Measurements from ENCODE around the gene ATP8B1.
A peak's percentile ranks its signal among the peaks of the same experiment; 100 is the strongest.
"Not testable (repeated sequence)": the region's sequence is repeated elsewhere in the genome, so short reads cannot be mapped to it uniquely, and the experiment has no call there.

ATP8B1 gene

DNA sequence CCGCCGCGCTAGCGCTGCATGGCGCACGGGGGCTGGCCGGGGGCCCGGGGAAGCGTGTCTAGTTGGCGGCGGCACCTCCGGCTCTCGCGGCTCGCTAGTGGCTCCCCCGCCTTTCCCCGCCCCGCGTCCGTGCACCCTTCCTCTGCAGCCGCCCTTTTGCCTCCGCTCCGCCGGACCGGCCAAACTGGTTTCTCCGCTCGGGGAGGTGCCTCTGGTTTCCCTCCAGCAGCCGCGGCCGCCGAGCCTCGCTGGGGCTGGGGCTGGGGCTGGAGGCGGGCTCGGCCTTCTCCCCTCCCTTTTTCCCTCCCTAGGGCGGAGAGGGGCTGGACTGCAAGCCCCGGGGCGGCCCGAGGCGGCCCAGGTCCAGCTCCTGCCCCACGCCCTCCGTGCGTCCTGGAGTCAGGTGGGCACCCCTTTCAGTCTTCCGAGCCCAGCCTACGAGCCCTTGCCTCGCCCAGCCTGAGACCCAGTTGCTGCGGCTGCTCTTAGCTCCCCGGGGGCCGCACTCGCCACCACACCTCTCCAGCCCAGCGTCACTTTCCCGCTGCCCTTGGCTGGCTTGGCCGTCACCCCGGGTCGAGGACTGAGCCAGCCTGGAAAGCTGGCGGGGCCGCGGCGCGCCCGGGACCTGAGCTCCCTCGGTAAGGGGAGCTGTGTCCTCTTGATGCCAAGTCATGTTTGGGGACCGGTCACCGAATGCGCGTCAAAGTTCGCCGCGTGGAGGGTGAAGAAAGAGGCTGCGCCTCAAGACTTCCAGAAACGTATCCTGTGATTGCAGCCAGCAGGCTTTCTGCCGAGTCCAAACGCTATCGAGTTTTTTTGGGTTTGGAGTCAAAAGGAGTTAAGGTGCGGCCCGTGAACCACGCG, at the start of gene ATP8B1:
ATP8B1 (minus strand) TSS at position 213 of the 867 bp plus-strand sequence. CDS start 71,508 bp downstream, outside the sequence.
- TF ChIP-seq, protein P1, sequence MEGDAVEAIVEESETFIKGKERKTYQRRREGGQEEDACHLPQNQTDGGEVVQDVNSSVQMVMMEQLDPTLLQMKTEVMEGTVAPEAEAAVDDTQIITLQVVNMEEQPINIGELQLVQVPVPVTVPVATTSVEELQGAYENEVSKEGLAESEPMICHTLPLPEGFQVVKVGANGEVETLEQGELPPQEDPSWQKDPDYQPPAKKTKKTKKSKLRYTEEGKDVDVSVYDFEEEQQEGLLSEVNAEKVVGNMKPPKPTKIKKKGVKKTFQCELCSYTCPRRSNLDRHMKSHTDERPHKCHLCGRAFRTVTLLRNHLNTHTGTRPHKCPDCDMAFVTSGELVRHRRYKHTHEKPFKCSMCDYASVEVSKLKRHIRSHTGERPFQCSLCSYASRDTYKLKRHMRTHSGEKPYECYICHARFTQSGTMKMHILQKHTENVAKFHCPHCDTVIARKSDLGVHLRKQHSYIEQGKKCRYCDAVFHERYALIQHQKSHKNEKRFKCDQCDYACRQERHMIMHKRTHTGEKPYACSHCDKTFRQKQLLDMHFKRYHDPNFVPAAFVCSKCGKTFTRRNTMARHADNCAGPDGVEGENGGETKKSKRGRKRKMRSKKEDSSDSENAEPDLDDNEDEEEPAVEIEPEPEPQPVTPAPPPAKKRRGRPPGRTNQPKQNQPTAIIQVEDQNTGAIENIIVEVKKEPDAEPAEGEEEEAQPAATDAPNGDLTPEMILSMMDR (conservative IDR thresholded peaks at IDR 0.05; ENCODE audit: low read depth, low read length), result no peak
- DNase-seq (ENCODE audit: low read depth), result peak; percentile 62
- peak within 1 kb of the TSS; percentile 73 for H3K4me3 ChIP-seq (ENCODE audit: low read depth, low read length)

GRCh38 chr18:57850063-57850462, 46.9 kb upstream of the ATP8B1 start:
- TF ChIP-seq, protein P1 (conservative IDR thresholded peaks at IDR 0.05; ENCODE audit: low read depth, low read length), result no peak
- DNase-seq (ENCODE audit: low read depth), result no peak
- no peak overlapping the region for H3K4me3 ChIP-seq (ENCODE audit: low read depth, low read length)

DNA sequence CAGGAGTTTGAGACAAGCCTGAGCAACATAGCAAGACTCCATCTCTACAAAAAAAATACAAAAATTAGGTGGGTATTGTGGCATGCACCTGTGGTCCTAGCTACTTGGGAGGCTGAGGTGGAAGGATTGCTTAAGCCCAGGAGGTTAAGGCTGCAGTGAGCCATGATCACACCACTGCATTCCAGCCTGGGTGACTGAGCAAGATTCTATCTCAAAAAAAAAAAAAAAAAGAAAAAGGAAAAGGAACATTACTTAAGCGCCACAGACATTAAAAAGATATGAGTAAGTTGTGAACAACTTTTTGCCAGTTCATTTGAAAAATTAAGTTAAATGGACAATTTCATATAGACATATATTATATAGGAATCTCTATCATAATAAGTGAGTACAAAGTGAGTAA, 45.3 kb upstream of the ATP8B1 start:
- DNase-seq (ENCODE audit: low read depth), result peak; percentile 18
- not testable (repeated sequence) for H3K4me3 ChIP-seq (ENCODE audit: low read depth, low read length)

DNA sequence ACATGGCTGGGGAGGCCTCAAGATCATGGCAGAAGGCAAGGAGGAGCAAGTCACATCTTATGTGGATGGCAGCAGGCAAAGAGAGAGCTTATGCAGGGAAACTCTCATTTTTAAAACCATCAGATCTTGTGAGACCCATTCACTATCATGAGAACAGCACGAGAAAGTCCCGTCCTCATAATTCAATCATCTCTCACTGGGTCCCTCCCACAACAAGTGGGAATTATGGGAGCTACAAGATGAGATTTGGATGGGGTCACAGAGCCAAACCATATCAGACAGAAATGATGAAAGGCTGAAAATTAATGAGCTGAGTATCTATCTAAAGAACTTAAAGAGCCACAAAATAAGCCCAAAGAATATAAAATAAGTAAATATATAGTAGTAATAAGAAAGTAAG, 44.3 kb upstream of the ATP8B1 start:
- not testable (repeated sequence) for DNase-seq (ENCODE audit: low read depth); H3K4me3 ChIP-seq (ENCODE audit: low read depth, low read length)

DNA sequence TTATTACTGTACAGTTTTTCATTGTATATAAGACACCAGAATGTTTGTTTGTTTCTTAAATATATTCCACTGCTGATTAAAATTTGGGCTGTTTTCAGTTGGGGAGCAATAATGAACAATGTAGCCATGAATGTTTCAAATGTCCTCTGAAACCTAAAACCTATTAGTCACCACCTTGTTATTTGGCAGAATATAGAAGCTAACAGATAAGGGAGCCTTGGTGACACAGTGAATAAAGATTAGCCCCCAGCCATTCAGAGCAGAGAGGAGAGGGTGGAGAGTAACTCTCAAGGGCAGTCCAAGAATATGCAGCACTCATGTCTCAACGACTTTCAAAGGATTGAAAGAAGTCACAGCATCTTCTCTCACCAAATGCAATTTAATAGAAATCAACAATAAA, 43.1 kb upstream of the ATP8B1 start:
- peak; percentile 77 for DNase-seq (ENCODE audit: low read depth)
- H3K4me3 ChIP-seq (ENCODE audit: low read depth, low read length), result no peak overlapping the region
- TF ChIP-seq, protein P1 (conservative IDR thresholded peaks at IDR 0.05; ENCODE audit: low read depth, low read length), result no peak

- peak; percentile 49 for DNase-seq (ENCODE audit: low read depth)
- TF ChIP-seq, protein P1 (conservative IDR thresholded peaks at IDR 0.05; ENCODE audit: low read depth, low read length), result no peak
- no peak overlapping the region for H3K4me3 ChIP-seq (ENCODE audit: low read depth, low read length)
These were observed 42.5 kb upstream of the ATP8B1 start for GRCh38 chr18:57845605-57846074.

GRCh38 chr18:57844319-57844718, 41.2 kb upstream of the ATP8B1 start:
- TF ChIP-seq, protein P1 (conservative IDR thresholded peaks at IDR 0.05; ENCODE audit: low read depth, low read length), result no peak
- H3K4me3 ChIP-seq (ENCODE audit: low read depth, low read length), result no peak overlapping the region
- DNase-seq (ENCODE audit: low read depth), result no peak

- no peak overlapping the region for H3K4me3 ChIP-seq (ENCODE audit: low read depth, low read length)
- TF ChIP-seq, protein P1 (conservative IDR thresholded peaks at IDR 0.05; ENCODE audit: low read depth, low read length), result no peak
- DNase-seq (ENCODE audit: low read depth), result no peak
These were observed 40.3 kb upstream of the ATP8B1 start for GRCh38 chr18:57843386-57843785.
